WTC11 (cell line): ENCODE data around the gene TPRKB. TPM values are rescaled to one million over a fixed set of nuclear protein-coding genes. Genes with fewer than 3 reads are reported as not detected.
"Not testable (repeated sequence)": the region's sequence is repeated elsewhere in the genome, so short reads cannot be mapped to it uniquely, and the experiment has no call there.

Source experiments
- ATAC-seq: fragments of 200-7000 bp; cut with Tn5 transposase; 2 replicates; pipeline ENCODE4 v1.10.0; 2021; ENCODE audit warnings: mild to moderate bottlenecking, moderate library complexity
- CTCF ChIA-PET: fragments of 300-600 bp; sonication (Branson Sonifier 250); formaldehyde crosslinking; loops from one replicate; lab custom pipeline; 2021; ENCODE audit warnings: antibody characterized with exemption; lab: Charles Lee
- POLR2A ChIA-PET: fragments of 350-600 bp; sonication (Branson Sonifier 250); formaldehyde crosslinking; loops from one replicate; lab custom pipeline; 2021; ENCODE audit warnings: antibody characterized with exemption; lab: Charles Lee
- DNase-seq: peaks from one replicate; pipeline ENCODE4 v3.0.0; 2021; ENCODE audit warnings: low spot score
- H3K27ac Mint-ChIP-seq: 2 replicates; pipeline ENCODE4 v1.8.0; 2021; ENCODE audit warnings: mixed read lengths
- H3K27me3 Mint-ChIP-seq: 2 replicates; pipeline ENCODE4 v1.8.0; 2021; ENCODE audit warnings: low read depth, mild to moderate bottlenecking, moderate library complexity, mixed read lengths
- H3K36me3 Mint-ChIP-seq: 2 replicates; pipeline ENCODE4 v1.8.0; 2021; ENCODE audit warnings: mixed read lengths
- H3K4me1 Mint-ChIP-seq: 2 replicates; pipeline ENCODE4 v1.8.0; 2022; ENCODE audit warnings: mixed read lengths
- H3K4me3 Mint-ChIP-seq: 2 replicates; pipeline ENCODE4 v1.8.0; 2021; ENCODE audit warnings: mild to moderate bottlenecking, moderate library complexity, mixed read lengths
- H3K9me3 Mint-ChIP-seq: 2 replicates; pipeline ENCODE4 v1.8.0; 2021; ENCODE audit warnings: mixed read lengths
- ARID4B ChIP-seq: sonication (generic); formaldehyde crosslinking; IDR thresholded peaks from 2 replicates; pipeline ENCODE4 v1.8.0; 2023; ENCODE audit warnings: missing genetic modification reagents, mild to moderate bottlenecking, borderline replicate concordance
- CBFB ChIP-seq: sonication (generic); formaldehyde crosslinking; IDR thresholded peaks from 2 replicates; pipeline ENCODE4 v1.8.1; 2022; ENCODE audit warnings: mild to moderate bottlenecking, low read depth, missing genetic modification reagents
- EMX1 ChIP-seq: fragments of 250-450 bp; sonication (Bioruptor Pico); IDR thresholded peaks from 2 replicates; pipeline ENCODE4 v1.8.0; 2021; ENCODE audit warnings: mild to moderate bottlenecking
- FOXP1 ChIP-seq: sonication (generic); formaldehyde crosslinking; IDR thresholded peaks from 2 replicates; pipeline ENCODE4 v1.8.0; 2022; ENCODE audit warnings: missing genetic modification reagents, mild to moderate bottlenecking, moderate library complexity, borderline replicate concordance
- FOXP4 ChIP-seq: sonication (generic); formaldehyde crosslinking; IDR thresholded peaks from 2 replicates; pipeline ENCODE4 v1.8.0; 2022; ENCODE audit warnings: mild to moderate bottlenecking, missing genetic modification reagents
- HMGA2 ChIP-seq: fragments of 250-450 bp; sonication (Bioruptor Pico); IDR thresholded peaks from 2 replicates; pipeline ENCODE4 v1.4.0; 2021; ENCODE audit warnings: mild to moderate bottlenecking, moderate library complexity
- NFE2L1 ChIP-seq: sonication (generic); formaldehyde crosslinking; IDR thresholded peaks from 2 replicates; pipeline ENCODE4 v1.8.1; 2023; ENCODE audit warnings: missing genetic modification reagents
- SMAD3 ChIP-seq: sonication (generic); formaldehyde crosslinking; IDR thresholded peaks from 2 replicates; pipeline ENCODE4 v1.8.0; 2022; ENCODE audit warnings: missing genetic modification reagents, mild to moderate bottlenecking, borderline replicate concordance
- ZNF138 ChIP-seq: sonication (generic); formaldehyde crosslinking; conservative IDR thresholded peaks from 2 replicates; pipeline ENCODE4 v1.8.1; 2022; ENCODE audit warnings: mild to moderate bottlenecking, moderate library complexity, missing genetic modification reagents
- ZNF671 ChIP-seq: fragments of 250-450 bp; sonication (Bioruptor Pico); IDR thresholded peaks from 2 replicates; pipeline ENCODE4 v1.8.0; 2021; ENCODE audit warnings: mild to moderate bottlenecking
- total RNA-seq: library from RNA; stranded (reverse); gene quantifications from 3 replicates; pipeline ENCODE4 v1.2.3, GENCODE V29; 2021
- TF ChIP-seq, protein P1 (sequence below): fragments of 250-450 bp; sonication (Bioruptor Pico); IDR thresholded peaks from 2 replicates; pipeline ENCODE4 v1.9.0; 2021; ENCODE audit warnings: mild to moderate bottlenecking

TPRKB gene
- total RNA-seq, 1 experiment from 2014 or later = 30.6 TPM

- CTCF ChIA-PET, H3K27me3 Mint-ChIP-seq, H3K4me1 Mint-ChIP-seq, H3K9me3 Mint-ChIP-seq, DNase-seq, ATAC-seq: not testable (repeated sequence)
- peak overlapping the region; percentile 96 for H3K4me3 Mint-ChIP-seq
- H3K27ac Mint-ChIP-seq = peak overlapping the region; percentile 67; the same call in 1 of the 2 replicates
- POLR2A ChIA-PET = interaction anchor here (1.0 kb wide), 1 partner anchor 49 kb away, joined by 3 read pairs; no protein-coding TSS in a partner anchor
- H3K36me3 Mint-ChIP-seq = peaks cover 24% of the 10 kb centered on the region
These were observed 41.8 kb upstream of the TPRKB start for GRCh38 chr2:73778867-73779466.

DNA sequence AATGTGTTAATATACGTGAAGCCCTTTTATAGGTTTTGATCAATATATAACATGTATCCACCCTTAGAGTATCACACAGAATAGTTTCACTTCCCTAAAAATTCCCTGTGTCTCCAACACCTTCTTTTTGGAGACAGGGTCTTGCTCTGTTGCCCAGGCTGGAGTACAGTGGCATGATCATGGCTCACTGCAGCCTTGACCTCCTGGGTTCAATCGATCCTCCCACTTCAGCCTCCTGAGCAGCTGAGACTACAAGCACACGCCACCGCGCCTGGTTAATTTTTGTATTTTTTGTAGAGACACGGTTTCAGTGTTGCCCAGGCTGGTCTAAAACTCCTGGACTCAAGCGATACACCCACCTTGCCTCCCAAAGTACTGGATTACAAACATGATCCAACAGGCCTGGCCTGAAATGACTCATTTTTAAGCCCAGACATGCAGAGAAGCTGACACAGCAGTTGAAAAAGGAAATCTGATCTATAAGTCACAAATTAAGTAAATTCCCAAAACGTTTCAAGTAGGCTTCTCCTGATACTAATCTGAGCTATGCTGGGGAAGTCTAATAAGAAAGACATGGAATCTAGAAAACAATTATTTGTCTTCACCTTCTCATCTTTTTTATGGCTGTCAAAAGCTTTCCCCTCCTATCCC lies 39.8 kb upstream of the TPRKB start:
- ATAC-seq (no peak), DNase-seq (no peak)
- Mint-ChIP-seq H3K4me3 (no peak overlapping the region), H3K27me3 (no peaks in the 10 kb centered on the region), H3K4me1 (peaks cover 10% of the 10 kb centered on the region), H3K27ac (no peak overlapping the region), H3K36me3 (peaks cover 38% of the 10 kb centered on the region), H3K9me3 (no peaks in the 10 kb centered on the region)
- ChIA-PET CTCF (no interaction called here), POLR2A (no interaction called here)
- TF ChIP-seq ZNF138 = no peak
- no peak for TF ChIP-seq SMAD3 (CRISPR knock-in tag)

GRCh38 chr2:73776381-73776780 lies 39.2 kb upstream of the TPRKB start:
- CTCF ChIA-PET = no interaction called here

More at GRCh38 chr2:73776381-73776780, 39.2 kb upstream of the TPRKB start:
- ATAC-seq = no peak
- H3K27me3 Mint-ChIP-seq = no peaks in the 10 kb centered on the region
- H3K4me3 Mint-ChIP-seq = no peak overlapping the region
- TF ChIP-seq, protein P1, sequence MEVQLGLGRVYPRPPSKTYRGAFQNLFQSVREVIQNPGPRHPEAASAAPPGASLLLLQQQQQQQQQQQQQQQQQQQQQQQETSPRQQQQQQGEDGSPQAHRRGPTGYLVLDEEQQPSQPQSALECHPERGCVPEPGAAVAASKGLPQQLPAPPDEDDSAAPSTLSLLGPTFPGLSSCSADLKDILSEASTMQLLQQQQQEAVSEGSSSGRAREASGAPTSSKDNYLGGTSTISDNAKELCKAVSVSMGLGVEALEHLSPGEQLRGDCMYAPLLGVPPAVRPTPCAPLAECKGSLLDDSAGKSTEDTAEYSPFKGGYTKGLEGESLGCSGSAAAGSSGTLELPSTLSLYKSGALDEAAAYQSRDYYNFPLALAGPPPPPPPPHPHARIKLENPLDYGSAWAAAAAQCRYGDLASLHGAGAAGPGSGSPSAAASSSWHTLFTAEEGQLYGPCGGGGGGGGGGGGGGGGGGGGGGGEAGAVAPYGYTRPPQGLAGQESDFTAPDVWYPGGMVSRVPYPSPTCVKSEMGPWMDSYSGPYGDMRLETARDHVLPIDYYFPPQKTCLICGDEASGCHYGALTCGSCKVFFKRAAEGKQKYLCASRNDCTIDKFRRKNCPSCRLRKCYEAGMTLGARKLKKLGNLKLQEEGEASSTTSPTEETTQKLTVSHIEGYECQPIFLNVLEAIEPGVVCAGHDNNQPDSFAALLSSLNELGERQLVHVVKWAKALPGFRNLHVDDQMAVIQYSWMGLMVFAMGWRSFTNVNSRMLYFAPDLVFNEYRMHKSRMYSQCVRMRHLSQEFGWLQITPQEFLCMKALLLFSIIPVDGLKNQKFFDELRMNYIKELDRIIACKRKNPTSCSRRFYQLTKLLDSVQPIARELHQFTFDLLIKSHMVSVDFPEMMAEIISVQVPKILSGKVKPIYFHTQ (CRISPR knock-in tag) = no peak
- no peak for TF ChIP-seq FOXP4 (CRISPR knock-in tag)
- no peak for TF ChIP-seq FOXP1
- no peak for TF ChIP-seq EMX1 (CRISPR knock-in tag)
- no peak for TF ChIP-seq ARID4B (CRISPR knock-in tag)
- TF ChIP-seq CBFB = no peak
- TF ChIP-seq ZNF671 (CRISPR knock-in tag) = no peak
- no peak for TF ChIP-seq NFE2L1 (CRISPR knock-in tag)
- no peak for TF ChIP-seq HMGA2
- no peaks in the 10 kb centered on the region for H3K9me3 Mint-ChIP-seq
- no peak for DNase-seq
- no peak overlapping the region for H3K27ac Mint-ChIP-seq
- H3K4me1 Mint-ChIP-seq = peaks cover 10% of the 10 kb centered on the region
- POLR2A ChIA-PET = no interaction called here
- H3K36me3 Mint-ChIP-seq = peaks cover 39% of the 10 kb centered on the region
